ENCODE measurements around the gene APC2. TPM values are rescaled to one million over a fixed set of nuclear protein-coding genes. Genes with fewer than 3 reads are reported as not detected.

The APC2 gene
- total RNA-seq, 1 experiment from 2014 or later: 0.68 TPM

- H3K27me3 ChIP-seq (ENCODE audit: insufficient read depth, low read length): no peaks in the 10 kb centered on the region; the same call in 1 of the 2 replicates
- no peak overlapping the region for H3K14ac ChIP-seq (ENCODE audit: insufficient read depth, low read length)
- no peak overlapping the region for H4K8ac ChIP-seq (replicated peaks; ENCODE audit: insufficient read length, low read depth, low read length)
- H3K79me2 ChIP-seq (ENCODE audit: insufficient read depth, low read length): no peaks in the 10 kb centered on the region
- H3K23ac ChIP-seq (ENCODE audit: insufficient read length, low read depth, low read length): no peak overlapping the region
- Mint-ChIP-seq H3K4me1 (peaks cover 0 to 12% of the 10 kb centered on the region in 2 experiments; a peak in 3 of 4 replicates), H3K4me3 (no peak overlapping the region), H3K27ac (no peak overlapping the region), H3K36me3 (ENCODE audit: insufficient read depth in 1 of 3, low read depth in 3 of 3) (no peaks in the 10 kb centered on the region), H3K27me3 (ENCODE audit: low read depth) (peaks cover 68% of the 10 kb centered on the region), H3K9me3 (peaks cover 7 to 16% of the 10 kb centered on the region in 2 experiments)
- no peak overlapping the region for H4K91ac ChIP-seq (ENCODE audit: insufficient read length, low read depth, low read length)
- no peak overlapping the region for H2AFZ ChIP-seq (ENCODE audit: low read length)
- H2BK120ac ChIP-seq (ENCODE audit: low read depth, low read length, poor library complexity, severe bottlenecking): no peak overlapping the region
- H2BK20ac ChIP-seq (ENCODE audit: low read depth, low read length, poor library complexity, severe bottlenecking): no peak overlapping the region
- no peak overlapping the region for H3K18ac ChIP-seq (ENCODE audit: insufficient read length, low read depth, low read length)
- H3K4me1 ChIP-seq (ENCODE audit: insufficient read depth, low read length): no peaks in the 10 kb centered on the region
- H3K56ac ChIP-seq (ENCODE audit: insufficient read length, low read depth, low read length): no peak overlapping the region
- H2BK5ac ChIP-seq (ENCODE audit: insufficient read length, low read length): no peak overlapping the region
- H3K9me3 ChIP-seq (ENCODE audit: control insufficient read depth, low read depth, low read length): no peaks in the 10 kb centered on the region
- H3K23me2 ChIP-seq (ENCODE audit: insufficient read length, low read depth, low read length, poor library complexity, severe bottlenecking): peaks cover 7% of the 10 kb centered on the region
- no peak overlapping the region for H3K4ac ChIP-seq (ENCODE audit: low read depth, low read length)
- no peak overlapping the region for H2AK5ac ChIP-seq (ENCODE audit: insufficient read length, low read length)
- no CpG with 5 or more reads among the region's 9 CpGs for WGBS (ENCODE audit: extremely low coverage, insufficient read length, low lambda C conversion rate)
- no peak overlapping the region for H3K9ac ChIP-seq (ENCODE audit: extremely low read depth, insufficient read length, low read length)
- H3K79me1 ChIP-seq (ENCODE audit: insufficient read depth, low read depth, low read length, poor library complexity, severe bottlenecking): no peaks in the 10 kb centered on the region
- DNase-seq: no peak
- no peak overlapping the region for H3T11ph ChIP-seq (ENCODE audit: low read length)
- no peak overlapping the region for H3K27ac ChIP-seq (ENCODE audit: insufficient read length, low read depth, low read length)
- H3K4me2 ChIP-seq (ENCODE audit: insufficient read depth, insufficient read length, low read length): no peak overlapping the region
- no peaks in the 10 kb centered on the region for H4K20me1 ChIP-seq (ENCODE audit: control insufficient read depth, insufficient read depth, insufficient read length)
- no peak overlapping the region for H2BK15ac ChIP-seq (ENCODE audit: low read depth, low read length)
- no peak overlapping the region for H2BK12ac ChIP-seq (ENCODE audit: insufficient read length, low read depth, low read length)
- TF ChIP-seq, protein P1, sequence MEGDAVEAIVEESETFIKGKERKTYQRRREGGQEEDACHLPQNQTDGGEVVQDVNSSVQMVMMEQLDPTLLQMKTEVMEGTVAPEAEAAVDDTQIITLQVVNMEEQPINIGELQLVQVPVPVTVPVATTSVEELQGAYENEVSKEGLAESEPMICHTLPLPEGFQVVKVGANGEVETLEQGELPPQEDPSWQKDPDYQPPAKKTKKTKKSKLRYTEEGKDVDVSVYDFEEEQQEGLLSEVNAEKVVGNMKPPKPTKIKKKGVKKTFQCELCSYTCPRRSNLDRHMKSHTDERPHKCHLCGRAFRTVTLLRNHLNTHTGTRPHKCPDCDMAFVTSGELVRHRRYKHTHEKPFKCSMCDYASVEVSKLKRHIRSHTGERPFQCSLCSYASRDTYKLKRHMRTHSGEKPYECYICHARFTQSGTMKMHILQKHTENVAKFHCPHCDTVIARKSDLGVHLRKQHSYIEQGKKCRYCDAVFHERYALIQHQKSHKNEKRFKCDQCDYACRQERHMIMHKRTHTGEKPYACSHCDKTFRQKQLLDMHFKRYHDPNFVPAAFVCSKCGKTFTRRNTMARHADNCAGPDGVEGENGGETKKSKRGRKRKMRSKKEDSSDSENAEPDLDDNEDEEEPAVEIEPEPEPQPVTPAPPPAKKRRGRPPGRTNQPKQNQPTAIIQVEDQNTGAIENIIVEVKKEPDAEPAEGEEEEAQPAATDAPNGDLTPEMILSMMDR (conservative IDR thresholded peaks at IDR 0.05): no peak
- no peak overlapping the region for H4K5ac ChIP-seq (ENCODE audit: insufficient read length, low read depth, low read length)
Measured at GRCh38 chr19:1501200-1501595, 51.3 kb downstream of the APC2 start.
